ENCODE data around the gene VSIG10L2.

Gene VSIG10L2

DNA sequence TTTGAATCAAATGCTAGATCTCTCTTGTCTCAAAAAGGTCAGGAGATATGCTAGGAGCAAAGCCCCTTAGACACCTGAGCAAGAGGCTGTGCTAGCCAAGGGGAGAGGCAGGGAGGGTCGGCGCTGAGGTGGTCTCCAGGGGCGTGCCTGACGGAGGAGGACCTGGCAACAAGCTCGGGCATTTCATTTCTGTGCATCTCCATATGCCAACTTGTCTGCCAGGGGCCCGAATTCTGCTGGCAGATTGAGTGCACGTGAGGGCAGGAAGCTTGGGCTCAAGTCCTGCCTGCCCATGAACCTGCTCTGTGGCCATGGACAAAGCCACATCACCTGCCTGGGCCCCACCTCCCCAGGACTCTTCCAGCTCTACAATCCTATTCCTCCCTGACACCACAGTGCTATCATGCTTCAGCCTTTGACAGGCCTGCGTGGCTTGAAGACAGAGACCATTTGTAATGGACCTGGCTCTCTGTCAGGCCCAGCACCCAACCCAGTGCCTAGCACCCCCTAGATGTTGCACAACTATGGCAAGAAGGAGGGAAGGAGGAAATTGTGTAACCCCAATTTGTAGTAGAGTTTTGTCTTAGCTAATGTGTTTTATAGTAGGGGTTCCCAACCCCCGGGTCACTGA, 16.3 kb upstream of the VSIG10L2 start:
- DNase-seq (ENCODE audit: low read depth), result no peak

DNA sequence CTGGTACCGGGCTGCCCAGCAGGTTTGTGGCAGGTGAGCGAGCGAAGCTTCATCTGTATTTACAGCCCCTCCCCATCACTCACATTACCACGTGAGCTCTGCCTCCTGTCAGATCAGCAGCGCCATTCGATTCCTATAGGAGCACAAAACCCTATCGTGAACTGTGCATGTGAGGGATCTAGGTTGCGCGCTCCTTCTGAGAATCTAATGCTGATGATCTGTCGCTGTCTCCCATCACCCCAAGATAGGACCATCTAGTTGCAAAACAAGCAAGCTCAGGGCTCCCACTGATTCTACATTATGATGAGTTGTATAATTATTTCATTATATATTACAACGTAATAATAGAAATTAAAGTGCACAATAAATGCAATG, 15.8 kb upstream of the VSIG10L2 start:
- no peak for DNase-seq (ENCODE audit: low read depth)

DNA sequence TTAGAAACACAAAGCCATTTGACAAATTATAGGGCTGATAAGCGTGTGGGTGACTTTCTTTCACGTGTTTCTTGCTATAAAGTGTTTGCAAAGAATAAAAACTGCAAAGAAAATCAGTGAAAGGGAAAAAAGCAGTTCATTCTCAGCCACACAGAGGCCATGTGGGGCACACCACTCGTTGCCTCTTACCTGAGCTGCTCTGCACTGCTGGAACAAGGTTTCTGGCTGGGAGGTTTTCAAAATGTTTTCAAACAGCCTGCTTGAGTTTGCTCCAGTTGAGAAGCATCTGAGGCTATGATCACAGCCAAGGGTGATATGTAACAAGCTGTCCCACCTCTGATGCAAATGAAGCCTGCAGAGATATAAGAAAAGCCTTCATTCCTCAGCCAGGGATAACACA, 14.7 kb upstream of the VSIG10L2 start:
- no peak for DNase-seq (ENCODE audit: low read depth)

DNA sequence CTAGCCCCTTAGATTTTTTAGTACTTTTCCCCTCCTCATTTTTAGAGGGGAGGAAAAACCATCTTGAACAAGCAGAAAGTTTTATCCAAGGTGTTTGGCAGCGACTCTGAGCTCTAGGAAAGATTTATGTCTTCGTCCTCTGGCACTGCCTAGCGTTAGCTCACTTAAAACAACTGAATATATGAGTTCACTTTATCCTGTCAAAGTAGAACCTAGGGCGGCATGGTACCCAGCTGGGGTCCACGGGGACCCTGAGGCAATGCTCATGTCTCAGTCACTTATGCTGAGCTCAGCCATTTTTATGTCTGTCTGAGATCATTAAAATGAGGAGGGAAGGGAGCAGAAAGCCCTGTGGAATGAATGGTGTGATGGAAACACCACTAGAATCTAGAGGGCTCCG, 14.2 kb upstream of the VSIG10L2 start:
- DNase-seq (ENCODE audit: low read depth), result no peak

DNA sequence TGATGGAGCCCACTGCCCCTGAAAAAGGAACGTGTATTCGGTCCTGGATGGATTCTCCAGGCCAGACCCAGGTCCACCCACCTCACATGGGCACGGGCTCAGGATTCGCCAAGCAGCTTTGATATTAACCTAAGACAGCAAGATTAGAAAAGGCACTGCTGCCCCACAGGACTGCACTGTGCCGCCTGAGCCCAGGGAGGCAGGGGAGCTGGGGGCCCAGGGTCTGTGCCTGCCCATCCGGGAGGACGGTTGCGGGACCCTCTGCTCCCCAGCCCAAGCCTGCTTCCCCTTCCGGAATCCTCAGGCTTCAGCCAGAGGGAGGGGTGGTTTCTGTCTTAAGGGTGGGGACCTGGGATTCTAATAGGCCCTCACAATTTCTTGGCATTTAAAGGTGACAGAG, 13.5 kb upstream of the VSIG10L2 start:
- no peak for DNase-seq (ENCODE audit: low read depth)

DNA sequence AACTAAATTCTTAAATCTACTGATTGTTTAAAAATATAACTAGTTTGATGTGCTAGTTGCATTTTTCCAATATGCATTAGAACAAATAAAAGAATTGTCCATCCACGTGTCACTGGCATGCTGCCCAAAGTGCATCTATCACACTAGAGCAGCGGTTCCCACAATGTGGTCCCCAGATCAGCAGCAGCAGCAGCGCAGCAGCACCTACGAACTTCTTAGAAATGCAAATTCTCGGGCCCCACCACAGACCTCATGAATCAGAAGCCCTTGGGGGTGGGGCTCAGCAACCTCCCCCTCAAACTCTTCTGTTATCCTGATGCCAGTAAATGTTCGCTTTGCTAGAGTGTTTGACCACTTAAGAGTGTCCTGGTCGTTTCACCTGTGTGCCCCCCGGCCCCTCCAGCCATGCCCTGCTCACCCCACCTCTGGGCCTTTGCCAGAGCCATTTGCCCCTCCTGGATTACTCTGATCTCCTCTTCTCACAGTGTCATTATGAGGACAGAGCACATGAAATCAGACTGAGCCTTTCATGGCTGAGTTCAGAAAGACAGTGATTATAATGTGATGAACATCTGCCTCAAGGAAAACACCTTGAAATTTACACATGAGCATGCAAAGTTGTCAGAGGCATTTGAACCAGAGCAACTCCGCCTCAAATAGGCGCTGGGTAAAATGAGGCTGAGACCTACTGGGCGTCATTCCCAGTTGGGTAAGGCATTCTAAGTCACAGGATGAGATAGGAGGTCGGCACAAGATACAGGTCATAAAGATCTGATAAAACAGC, 12.6 kb upstream of the VSIG10L2 start:
- no peak for DNase-seq (ENCODE audit: low read depth)

DNA sequence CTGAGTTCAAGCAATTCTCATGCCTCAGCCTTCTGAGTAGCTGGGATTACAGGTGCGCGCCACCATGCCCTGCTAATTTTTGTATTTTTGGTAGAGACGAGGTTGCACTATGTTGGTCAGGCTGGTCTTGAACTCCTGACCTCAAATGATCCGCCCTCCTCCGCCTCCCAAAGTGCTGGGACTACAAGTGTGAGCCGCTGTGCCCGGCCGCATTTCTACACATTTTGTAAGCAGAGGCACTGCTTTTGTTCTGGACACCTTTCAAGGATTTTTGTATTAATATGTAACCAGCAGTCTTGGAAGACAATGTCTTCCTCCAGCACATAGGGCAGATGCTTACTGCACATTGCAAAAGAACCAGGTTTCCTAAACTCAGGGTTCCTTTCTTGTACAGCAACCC, 11.4 kb upstream of the VSIG10L2 start:
- no peak for DNase-seq (ENCODE audit: low read depth)

DNA sequence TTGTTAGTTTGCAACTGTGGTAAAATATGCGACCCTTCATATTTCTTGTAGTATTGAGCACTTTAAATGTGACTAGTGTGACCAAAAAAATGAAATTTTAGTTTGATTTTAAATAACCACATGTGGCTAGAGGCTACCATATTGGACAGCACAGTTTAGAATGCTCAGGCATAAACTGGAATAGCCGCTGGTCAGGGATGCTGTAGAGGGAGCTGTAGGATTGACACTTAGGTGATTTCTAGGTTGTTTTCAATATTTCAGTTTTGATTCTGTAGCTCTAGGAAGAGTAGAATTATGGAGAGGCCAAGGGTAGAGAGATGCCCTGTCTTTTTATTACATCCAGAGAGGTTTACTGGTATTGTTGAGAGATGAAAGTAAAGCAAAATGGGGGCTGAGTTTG, 10.8 kb upstream of the VSIG10L2 start:
- DNase-seq (ENCODE audit: low read depth), result no peak

DNA sequence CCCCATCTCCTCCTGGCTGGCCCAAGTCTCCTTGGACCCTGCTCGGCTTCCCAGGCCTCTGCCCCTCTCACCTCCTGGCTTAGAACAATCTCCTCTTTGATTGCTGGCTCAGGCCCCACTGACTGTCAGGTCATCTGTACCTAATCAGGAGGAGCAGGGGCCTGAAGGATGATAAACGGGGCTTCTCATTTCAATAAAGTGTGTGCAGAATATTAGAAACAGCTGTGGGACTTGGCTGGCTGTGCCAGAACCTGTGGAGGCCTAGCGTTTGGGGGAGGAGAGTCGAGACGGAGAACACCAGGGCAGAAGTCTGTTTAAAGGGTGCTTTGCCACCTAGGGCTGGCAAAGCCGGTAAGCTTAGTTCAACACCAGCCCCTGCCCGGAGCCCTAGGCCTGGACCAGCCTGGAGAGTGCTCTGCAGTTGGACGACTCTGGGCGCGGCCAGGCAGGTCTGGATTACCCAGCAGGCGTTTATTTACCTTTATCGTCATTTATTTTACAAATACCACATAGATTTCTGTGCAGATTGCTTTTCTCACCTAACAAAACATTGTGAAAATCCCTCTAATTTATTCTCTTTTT, 10.1 kb upstream of the VSIG10L2 start:
- DNase-seq (ENCODE audit: low read depth), result no peak

DNA sequence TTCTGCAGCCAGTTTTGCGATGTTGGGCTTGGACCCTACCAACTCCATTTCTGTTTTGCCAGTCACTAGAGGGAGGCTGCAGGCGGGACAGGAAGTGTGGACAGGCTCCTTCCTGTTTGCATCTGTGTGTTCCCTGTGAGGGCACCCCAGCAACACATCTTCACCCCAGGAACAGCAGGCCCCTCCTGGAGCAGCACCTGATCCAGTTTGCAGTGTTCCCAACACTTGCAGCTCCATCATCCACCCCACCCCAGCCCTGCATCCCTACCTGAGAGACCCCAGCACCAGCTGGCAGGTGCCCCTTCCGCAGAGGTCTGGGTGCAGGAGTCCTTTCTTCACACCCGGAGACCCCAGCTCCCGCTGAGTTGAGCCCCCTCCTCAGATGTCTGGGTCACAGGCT, 7.4 kb upstream of the VSIG10L2 start:
- no peak for DNase-seq (ENCODE audit: low read depth)

DNA sequence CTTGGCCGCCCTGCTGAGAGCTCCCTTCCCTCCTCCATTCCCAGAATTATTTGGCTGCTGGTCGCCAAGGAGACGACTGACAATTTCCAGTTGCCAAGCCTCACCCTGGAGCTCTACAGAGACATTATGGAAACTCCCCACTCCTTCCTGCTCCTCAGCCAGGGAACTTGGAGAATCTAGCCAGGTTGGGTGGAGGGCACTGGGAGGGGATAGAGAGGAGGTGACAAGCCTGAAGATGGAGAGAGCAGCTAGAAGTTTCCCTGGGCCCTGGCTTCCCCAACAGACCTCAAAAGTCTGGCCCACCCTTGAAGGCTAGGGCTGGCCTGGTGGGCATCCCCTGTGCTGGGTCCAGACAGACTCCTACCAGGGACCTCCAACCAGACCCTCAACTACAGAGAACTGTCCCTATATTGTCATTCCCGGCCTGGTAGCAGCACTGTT, 6.7 kb upstream of the VSIG10L2 start:
- DNase-seq (ENCODE audit: low read depth), result no peak

DNA sequence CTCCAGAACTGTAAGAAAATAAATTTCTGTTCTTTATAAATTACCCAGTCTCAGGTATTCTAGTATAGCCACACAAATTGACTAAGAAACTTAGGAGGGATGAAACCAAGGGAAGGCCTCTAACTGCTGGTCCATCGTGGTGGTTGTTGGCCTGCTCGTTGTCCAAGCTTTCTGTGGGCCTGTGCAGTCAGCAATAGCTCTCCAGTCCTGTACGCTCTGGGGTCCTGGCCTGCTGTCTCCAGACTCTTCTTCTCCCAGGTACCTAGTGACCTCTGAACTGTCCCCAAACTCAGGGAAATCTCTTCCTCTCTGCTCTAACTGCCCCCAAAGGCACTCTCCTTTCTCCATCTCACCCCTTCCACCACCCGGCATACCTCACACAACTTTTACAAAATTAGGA, 5.7 kb upstream of the VSIG10L2 start:
- no peak for DNase-seq (ENCODE audit: low read depth)

DNA sequence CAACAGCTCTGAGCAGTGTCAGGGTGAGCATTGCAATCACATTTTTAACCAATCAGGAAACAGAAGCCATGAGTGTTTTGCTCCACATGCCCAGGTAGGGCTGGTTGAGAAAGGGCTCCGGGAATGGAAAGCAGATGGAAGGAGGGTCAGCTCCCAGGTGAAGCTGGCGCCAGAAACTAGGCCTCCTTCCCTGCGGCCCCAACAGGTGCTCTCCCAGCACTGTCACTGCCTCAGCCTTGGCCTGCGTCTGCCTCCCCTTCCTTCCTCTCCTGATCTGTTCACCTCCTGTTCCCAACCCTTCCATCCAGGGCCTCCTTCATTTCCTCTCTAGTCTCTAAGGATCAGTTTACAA, 4.6 kb upstream of the VSIG10L2 start:
- DNase-seq (ENCODE audit: low read depth), result no peak

DNA sequence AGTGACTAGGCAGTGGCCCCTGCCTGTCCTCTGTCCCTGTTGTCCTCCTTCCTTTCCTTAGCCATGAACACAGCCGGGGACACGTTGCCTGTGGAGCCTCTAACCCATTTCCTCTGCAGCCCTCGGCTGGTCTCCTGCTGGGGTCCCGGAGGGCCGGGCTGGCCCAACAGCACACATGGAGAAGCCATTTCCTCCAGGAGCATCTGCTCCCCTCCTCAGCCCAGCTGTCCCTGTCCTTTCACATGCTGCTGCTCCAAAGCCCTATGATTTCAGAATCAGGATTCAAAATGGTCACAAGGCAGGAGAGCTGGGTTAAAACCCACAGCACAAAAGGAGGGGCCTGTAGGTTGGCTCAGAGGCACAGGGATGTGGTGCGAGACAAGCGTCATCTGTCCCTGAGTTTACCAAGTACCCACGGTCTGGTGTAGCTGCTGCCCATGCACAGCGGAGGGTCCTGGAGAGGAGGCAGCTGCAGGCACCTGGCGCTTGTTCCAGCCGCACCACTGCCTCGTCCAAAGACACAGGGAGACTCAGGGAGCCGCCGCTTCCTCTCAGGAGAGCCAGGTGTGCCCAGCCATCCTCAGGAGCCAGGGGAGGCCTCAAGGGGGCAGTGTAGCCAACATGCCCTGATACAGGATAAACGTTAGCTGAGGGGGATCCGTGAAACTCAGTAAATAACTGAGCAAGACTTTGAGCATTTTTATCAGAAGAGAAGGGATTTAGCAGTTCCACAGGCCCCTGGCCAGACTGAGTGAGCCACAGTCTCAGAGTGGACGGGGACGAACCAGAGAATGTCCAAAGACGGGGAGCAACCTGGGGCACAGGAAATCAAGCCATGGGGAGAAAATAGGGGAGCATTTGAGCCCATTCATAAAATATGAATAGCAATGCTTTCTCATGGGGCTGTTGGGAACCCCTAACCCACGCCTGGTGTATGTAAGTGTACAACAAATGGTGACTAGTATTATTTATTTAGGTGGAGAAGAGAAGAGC, 3.9 kb upstream of the VSIG10L2 start:
- peak; percentile 32 for DNase-seq (ENCODE audit: low read depth)

DNA sequence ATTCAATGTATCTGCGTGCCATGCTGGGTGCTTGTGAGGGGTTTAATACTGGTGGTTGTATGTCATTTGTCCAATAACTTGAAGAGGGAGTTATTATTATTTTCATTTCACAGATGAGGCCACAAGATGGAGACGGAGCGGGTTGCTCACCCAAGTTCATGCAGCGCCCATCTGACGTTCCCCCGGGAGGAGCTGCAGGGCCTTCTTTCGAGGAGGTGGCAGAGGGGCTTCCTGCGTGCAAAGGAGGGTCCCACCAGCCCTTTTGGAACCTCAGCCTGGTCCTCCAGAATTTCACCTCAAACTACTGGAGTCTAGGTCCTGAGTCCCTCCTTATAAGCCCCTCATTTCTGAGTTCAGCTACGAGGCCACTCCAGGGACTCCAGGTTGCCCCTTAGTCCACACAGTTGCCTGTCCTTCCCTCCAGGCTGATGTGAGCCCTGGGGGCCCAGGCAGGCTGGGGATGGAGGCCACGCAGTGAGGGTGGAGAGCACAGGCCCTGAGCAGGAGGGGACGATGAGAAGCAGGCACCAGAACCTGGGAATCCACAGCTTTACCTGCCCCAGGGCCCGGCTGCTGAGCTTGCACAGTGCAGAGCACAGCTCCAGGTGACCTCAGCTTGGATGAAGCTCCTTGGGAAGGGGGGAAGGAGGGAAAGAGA, 2.9 kb upstream of the VSIG10L2 start:
- no peak for DNase-seq (ENCODE audit: low read depth)

DNA sequence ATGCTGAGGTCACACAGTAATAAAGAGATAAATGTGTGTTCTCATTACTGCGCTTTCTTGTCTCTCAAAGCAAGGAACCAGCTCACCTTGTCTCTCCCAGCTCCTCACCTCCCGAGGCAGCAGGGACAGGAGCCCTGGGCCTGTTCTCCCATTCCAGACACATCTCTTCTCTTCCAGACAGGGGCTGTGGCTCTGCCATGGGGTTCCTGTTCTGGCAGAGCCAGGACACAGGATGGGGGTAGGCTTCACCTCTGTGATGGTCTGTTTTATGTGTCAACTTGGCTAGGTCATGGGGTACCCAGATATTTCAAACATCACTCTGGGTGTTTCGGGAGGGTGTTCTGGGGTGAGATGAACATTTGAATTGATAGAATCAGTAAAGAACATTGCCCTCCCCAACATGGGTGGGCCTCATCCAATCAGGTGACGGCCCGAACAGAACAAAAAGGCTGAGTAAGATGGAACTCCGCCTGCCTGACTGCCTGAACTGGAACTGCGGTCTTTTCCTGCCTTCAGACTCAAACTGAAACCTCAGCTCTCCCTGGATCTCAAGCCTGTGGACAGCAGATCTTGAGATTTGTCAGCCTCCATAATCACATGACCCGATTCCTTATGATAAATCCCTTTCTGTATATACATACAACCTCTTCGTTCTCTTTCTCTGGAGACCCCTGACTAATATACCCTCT, 2.0 kb upstream of the VSIG10L2 start:
- DNase-seq (ENCODE audit: low read depth), result no peak

DNA sequence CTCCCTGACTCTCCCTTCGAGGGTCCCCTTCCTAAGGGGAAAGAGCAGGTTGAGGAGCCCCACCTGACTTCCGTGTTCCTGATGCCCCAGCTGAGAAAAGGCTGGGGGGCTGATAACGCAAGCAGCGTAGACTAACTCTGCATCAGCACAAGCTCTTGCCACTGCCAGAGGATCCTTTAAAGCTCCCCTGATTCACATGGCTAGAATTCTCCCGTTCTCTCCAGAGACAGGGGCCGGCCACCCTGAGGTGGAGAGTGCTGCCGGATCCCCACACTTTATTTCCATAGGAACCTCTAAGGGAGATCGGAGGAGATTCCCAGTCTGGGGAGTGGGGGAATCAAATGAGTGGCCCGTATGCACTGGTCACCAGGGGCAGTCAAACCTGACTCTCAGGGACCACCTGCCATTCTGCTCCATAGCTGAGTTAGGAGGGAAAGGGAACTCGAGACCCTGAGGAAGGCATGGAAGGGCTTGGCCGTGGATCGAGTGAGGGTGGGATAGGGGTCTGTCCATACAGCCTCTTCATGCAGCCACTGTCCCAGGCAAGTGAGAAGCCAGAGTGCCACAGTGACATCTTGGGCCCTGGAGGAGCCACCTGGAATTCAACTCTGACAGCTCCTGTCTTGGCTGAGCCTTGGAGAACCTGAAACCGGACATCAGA, 1.4 kb upstream of the VSIG10L2 start:
- DNase-seq (ENCODE audit: low read depth), result no peak

DNA sequence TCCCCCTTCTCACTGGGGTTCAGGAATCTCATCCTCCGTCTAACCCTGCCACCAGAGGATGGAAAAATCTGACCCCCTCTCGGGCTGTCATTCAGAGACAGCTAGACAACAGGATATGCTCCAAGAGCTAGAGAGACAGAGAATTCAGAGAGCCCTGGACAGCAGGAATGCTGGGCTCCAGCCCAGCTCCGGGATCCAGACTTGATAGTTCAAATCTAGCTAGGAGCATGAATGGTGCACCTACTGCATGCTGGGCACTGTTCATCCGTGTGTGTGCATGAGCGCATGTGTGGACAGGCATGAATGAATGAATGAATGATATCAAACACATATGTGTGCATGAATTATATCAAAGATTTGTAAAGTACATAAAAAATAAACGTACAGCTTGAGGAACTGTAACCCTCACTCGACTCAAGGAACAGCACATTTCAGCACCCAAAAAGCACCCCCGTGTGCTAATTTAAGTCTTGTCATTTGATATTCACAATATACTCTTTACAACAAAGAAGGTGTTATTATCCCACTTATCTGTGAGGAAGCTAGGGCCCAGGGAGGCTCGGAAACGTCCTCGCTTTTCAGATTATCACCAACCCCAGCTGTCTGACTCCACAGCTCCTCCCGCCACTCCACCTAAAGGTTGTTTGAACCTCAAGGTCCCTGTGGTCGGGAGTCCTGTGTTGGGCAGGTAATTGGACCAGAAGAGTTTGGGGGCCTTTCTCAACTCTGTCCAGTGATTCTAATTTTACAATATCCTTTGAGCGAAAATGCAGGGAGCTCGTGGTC, 640 bp upstream of the VSIG10L2 start:
- DNase-seq (ENCODE audit: low read depth), result no peak

DNA sequence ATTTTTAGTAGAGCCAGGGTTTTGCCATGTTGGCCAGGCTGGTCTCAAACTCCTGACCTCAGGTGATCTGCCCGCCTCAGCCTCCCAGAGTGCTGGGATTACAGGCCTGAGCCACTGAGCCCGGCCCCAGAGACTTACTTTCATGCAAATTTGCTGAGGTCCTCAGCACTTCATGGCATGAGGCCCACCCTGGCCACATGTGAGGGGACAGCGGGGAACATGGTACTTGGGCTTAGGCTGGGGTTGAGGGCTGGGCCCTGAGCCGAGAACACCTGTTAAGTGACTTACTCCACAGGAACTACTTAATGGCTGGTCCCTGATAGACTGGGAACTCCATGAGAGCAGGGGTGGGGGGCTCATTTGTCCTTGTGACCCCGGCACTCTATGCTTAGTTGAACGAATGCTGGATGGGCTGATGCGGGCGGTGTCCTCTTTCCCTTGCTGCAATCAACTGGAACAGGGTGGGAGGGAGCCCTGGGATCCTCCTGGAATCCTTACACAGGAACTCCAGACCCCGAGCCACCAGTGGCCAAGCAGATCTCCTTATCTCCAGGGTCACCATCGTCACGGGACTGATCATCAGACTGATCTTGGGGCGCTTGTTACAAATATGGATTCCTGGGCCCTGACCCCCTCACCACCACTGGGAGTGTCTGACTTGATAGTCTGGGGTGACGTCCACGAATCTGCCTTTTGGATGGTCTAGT, 1.0 kb downstream of the VSIG10L2 start:
- no peak for DNase-seq (ENCODE audit: low read depth)

Measured in iris pigment epithelial cell (primary cell).